PC-3 (cell line): ENCODE results near the gene STIL.

Experiments used
- CTCF ChIP-seq: fragments of 300-600 bp; sonication (generic); conservative IDR thresholded peaks from 2 replicates; pipeline ENCODE4 v1.5.1; 2017; ENCODE audit warnings: antibody characterized with exemption, low read depth, mild to moderate bottlenecking, low read length
- EZH2 ChIP-seq: fragments of 300-600 bp; sonication (generic); IDR thresholded peaks from one replicate; pipeline ENCODE4 v1.6.1; 2017; ENCODE audit warnings: antibody characterized with exemption, mild to moderate bottlenecking, low read length; ENCODE audit not compliant: unreplicated experiment

- no peak for TF ChIP-seq CTCF
- TF ChIP-seq EZH2, result no peak
These were observed 102.1 kb downstream of the STIL start for GRCh38 chr1:47211796-47212269.
